NCI-H187 (cell line): Measurements from ENCODE around the gene KLK4.
A peak's percentile ranks its signal among the peaks of the same experiment; 100 is the strongest.

ENCODE experiments used
- DNase-seq, 2 experiments: peaks; one replicate each; lab custom pipeline; 2025; lab: John Stamatoyannopoulos, UW

Gene KLK4

DNA sequence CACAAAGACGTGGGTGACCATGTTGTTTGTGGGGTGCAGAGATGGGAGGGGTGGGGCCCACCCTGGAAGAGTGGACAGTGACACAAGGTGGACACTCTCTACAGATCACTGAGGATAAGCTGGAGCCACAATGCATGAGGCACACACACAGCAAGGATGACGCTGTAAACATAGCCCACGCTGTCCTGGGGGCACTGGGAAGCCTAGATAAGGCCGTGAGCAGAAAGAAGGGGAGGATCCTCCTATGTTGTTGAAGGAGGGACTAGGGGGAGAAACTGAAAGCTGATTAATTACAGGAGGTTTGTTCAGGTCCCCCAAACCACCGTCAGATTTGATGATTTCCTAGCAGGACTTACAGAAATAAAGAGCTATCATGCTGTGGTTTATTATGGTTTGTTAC is 32.3 kb downstream of the KLK4 start:
- DNase-seq: no peak

DNA sequence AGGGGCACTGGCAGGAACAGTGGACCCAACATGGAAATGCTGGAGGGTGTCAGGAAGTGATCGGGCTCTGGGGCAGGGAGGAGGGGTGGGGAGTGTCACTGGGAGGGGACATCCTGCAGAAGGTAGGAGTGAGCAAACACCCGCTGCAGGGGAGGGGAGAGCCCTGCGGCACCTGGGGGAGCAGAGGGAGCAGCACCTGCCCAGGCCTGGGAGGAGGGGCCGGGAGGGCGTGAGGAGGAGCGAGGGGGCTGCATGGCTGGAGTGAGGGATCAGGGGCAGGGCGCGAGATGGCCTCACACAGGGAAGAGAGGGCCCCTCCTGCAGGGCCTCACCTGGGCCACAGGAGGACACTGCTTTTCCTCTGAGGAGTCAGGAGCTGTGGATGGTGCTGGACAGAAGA is 33.9 kb downstream of the KLK4 start:
- DNase-seq: no peak

DNA sequence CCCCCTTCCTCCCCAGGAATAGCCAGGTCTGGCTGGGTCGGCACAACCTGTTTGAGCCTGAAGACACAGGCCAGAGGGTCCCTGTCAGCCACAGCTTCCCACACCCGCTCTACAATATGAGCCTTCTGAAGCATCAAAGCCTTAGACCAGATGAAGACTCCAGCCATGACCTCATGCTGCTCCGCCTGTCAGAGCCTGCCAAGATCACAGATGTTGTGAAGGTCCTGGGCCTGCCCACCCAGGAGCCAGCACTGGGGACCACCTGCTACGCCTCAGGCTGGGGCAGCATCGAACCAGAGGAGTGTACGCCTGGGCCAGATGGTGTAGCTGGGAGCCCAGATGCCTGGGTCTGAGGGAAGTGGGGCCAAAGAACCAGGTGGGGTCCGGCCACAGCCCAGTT is 34.7 kb downstream of the KLK4 start:
- no peak for DNase-seq

DNA sequence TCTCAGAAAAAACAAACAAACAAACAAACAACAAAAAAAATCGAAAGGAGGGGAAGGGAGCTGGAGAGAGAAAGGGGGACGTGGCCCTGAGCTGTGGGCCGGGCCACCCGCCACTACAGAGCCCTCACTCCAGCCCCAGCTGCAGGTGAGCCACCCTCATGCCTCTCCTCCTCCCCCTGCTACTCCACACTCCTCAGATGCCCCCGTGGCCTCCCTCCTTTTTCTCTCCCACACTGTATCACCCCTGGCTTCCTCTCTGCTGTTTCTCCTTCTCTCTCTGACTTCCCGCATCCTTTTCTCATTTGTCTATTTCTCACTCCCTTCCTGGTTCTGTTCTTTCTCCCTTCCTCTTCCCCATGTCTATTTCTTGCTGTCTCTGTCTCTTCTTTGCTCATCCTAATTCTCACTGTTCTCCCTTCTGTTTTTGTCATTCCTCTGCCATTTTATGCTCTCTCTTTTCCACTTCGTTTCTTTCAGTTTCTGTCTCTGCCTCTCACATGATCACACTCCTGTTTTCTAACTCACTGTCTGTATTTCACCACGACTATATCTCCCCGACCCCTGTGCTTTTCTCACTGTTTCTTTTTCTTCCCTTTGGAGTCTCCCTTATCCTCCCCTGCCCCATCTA is 35.3 kb downstream of the KLK4 start:
- DNase-seq: no peak

DNA sequence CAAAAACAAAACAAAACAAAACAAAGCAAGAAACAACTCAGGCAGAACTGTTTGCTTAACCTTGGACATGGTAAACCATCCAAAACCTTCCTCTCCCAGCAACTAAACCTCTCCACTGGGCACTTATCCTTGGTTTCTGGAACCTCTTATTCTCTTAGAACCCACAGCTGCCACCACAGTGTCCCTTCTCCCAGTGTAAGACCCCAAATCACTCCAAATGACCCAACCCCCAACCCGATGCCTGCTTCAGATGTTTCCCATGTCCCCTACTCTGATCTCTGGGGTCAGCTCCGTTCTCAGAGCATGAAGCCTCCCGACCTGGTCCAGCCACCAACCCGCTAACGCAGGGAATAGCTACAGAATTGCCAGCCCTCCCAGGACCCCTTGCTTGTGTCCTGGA is 37.0 kb downstream of the KLK4 start:
- no peak for DNase-seq

DNA sequence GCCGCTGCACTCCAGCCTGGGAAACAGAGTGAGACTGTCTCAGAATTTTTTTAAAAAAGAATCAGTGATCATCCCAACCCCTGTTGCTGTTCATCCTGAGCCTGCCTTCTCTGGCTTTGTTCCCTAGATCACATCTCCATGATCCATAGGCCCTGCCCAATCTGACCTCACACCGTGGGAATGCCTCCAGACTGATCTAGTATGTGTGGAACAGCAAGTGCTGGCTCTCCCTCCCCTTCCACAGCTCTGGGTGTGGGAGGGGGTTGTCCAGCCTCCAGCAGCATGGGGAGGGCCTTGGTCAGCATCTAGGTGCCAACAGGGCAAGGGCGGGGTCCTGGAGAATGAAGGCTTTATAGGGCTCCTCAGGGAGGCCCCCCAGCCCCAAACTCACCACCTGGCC is 38.1 kb downstream of the KLK4 start, which contains the start of gene KLK2:
Gene KLK2 (plus strand): TSS at position 384 of the 400 bp plus-strand sequence. CDS start 35 bp downstream, outside the sequence.
- no peak for DNase-seq

DNA sequence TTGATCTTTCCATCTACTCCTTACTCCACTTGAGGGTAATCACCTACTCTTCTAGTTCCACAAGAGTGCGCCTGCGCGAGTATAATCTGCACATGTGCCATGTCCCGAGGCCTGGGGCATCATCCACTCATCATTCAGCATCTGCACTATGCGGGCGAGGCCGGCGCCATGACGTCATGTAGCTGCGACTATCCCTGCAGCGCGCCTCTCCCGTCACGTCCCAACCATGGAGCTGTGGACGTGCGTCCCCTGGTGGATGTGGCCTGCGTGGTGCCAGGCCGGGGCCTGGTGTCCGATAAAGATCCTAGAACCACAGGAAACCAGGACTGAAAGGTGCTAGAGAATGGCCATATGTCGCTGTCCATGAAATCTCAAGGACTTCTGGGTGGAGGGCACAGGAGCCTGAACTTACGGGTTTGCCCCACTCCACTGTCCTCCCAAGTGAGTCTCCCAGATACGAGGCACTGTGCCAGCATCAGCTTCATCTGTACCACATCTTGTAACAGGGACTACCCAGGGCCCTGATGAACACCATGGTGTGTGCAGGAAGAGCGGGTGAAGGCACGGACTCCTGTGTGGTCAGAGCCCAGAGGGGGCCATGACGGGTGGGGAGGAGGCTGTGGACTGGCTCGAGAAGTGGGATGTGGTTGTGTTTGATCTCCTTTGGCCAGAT is 40.6 kb downstream of the KLK4 start:
- DNase-seq: no peak

DNA sequence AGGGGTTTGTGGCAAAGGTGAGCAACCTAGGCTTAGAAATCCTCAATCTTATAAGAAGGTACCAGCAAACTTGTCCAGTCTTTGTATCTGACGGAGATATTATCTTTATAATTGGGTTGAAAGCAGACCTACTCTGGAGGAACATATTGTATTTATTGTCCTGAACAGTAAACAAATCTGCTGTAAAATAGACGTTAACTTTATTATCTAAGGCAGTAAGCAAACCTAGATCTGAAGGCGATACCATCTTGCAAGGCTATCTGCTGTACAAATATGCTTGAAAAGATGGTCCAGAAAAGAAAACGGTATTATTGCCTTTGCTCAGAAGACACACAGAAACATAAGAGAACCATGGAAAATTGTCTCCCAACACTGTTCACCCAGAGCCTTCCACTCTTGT is 41.7 kb downstream of the KLK4 start:
- no peak for DNase-seq

DNA sequence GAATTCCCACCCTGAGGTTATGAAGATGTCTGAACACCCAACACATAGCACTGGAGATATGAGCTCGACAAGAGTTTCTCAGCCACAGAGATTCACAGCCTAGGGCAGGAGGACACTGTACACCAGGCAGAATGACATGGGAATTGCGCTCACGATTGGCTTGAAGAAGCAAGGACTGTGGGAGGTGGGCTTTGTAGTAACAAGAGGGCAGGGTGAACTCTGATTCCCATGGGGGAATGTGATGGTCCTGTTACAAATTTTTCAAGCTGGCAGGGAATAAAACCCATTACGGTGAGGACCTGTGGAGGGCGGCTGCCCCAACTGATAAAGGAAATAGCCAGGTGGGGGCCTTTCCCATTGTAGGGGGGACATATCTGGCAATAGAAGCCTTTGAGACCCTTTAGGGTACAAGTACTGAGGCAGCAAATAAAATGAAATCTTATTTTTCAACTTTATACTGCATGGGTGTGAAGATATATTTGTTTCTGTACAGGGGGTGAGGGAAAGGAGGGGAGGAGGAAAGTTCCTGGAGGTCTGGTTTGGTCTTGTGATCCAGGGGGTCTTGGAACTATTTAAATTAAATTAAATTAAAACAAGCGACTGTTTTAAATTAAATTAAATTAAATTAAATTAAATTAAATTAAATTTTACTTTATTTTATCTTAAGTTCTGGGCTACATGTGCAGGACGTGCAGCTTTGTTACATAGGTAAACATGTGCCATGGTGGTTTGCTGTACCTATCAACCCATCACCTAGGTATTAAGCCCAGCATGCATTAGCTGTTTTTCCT is 49.5 kb downstream of the KLK4 start:
- DNase-seq: no peak

DNA sequence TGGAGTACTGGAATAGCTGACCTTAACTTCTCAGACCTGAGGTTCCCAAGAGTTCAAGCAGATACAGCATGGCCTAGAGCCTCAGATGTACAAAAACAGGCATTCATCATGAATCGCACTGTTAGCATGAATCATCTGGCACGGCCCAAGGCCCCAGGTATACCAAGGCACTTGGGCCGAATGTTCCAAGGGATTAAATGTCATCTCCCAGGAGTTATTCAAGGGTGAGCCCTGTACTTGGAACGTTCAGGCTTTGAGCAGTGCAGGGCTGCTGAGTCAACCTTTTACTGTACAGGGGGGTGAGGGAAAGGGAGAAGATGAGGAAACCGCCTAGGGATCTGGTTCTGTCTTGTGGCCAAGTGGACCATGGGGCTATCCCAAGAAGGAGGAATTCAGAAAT is 50.2 kb downstream of the KLK4 start:
- DNase-seq: no peak

DNA sequence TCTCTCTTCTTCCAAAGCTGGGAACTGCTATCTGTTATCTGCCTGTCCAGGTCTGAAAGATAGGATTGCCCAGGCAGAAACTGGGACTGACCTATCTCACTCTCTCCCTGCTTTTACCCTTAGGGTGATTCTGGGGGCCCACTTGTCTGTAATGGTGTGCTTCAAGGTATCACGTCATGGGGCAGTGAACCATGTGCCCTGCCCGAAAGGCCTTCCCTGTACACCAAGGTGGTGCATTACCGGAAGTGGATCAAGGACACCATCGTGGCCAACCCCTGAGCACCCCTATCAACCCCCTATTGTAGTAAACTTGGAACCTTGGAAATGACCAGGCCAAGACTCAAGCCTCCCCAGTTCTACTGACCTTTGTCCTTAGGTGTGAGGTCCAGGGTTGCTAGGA is 51.3 kb downstream of the KLK4 start:
- DNase-seq: no peak

DNA sequence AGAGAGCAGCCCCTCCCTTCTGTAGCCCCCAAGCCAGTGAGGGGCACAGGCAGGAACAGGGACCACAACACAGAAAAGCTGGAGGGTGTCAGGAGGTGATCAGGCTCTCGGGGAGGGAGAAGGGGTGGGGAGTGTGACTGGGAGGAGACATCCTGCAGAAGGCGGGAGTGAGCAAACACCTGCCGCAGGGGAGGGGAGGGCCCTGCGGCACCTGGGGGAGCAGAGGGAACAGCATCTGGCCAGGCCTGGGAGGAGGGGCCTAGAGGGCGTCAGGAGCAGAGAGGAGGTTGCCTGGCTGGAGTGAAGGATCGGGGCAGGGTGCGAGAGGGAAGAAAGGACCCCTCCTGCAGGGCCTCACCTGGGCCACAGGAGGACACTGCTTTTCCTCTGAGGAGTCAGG is 52.3 kb downstream of the KLK4 start:
- peak; percentile 36 to 51 for DNase-seq

DNA sequence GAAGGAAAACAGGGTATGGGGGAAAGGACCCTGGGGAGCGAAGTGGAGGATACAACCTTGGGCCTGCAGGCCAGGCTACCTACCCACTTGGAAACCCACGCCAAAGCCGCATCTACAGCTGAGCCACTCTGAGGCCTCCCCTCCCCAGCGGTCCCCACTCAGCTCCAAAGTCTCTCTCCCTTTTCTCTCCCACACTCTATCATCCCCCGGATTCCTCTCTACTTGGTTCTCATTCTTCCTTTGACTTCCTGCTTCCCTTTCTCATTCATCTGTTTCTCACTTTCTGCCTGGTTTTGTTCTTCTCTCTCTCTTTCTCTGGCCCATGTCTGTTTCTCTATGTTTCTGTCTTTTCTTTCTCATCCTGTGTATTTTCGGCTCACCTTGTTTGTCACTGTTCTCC is 53.8 kb downstream of the KLK4 start:
- no peak for DNase-seq
